ENCODE results near the gene OAS2.

The OAS2 gene

GRCh38 chr12:112969547-112970306 is 8.6 kb upstream of the OAS2 start:
- H3K4me1 ChIP-seq (ENCODE audit: control insufficient read depth, insufficient read depth, low read length): peaks cover 3% of the 10 kb centered on the region
- H3K27ac ChIP-seq (ENCODE audit: low read length): no peak overlapping the region
- no peak overlapping the region for H3K9ac ChIP-seq (ENCODE audit: low read length in 2 of 2)
- no peaks in the 10 kb centered on the region for H3K36me3 ChIP-seq (ENCODE audit: control insufficient read depth in 2 of 2, insufficient read depth in 2 of 2, low read length in 2 of 2)
- no peaks in the 10 kb centered on the region for H3K9me3 ChIP-seq (ENCODE audit: control insufficient read depth in 2 of 2, low read length in 2 of 2)
- H3K27me3 ChIP-seq (ENCODE audit: control insufficient read depth in 1 of 2, insufficient read depth in 2 of 2, low read length in 2 of 2): no peaks in the 10 kb centered on the region
- H3K4me3 ChIP-seq (ENCODE audit: low read length in 2 of 2): no peak overlapping the region

GRCh38 chr12:112970391-112970790 is 7.9 kb upstream of the OAS2 start:
- Histone ChIP-seq H3K4me3 (ENCODE audit: low read length in 2 of 2) (no peak overlapping the region), H3K27ac (ENCODE audit: low read length) (no peak overlapping the region), H3K36me3 (ENCODE audit: control insufficient read depth in 2 of 2, insufficient read depth in 2 of 2, low read length in 2 of 2) (no peaks in the 10 kb centered on the region), H3K27me3 (ENCODE audit: control insufficient read depth in 1 of 2, insufficient read depth in 2 of 2, low read length in 2 of 2) (no peaks in the 10 kb centered on the region), H3K4me1 (ENCODE audit: control insufficient read depth, insufficient read depth, low read length) (peaks cover 3% of the 10 kb centered on the region), H3K9me3 (ENCODE audit: control insufficient read depth in 2 of 2, low read length in 2 of 2) (no peaks in the 10 kb centered on the region), H3K9ac (ENCODE audit: low read length in 2 of 2) (no peak overlapping the region)

GRCh38 chr12:112971248-112971647 is 7.1 kb upstream of the OAS2 start:
- no peak overlapping the region for H3K4me3 ChIP-seq (ENCODE audit: low read length in 2 of 2)
- no peaks in the 10 kb centered on the region for H3K9me3 ChIP-seq (ENCODE audit: control insufficient read depth in 2 of 2, low read length in 2 of 2)
- no peak overlapping the region for H3K27ac ChIP-seq (ENCODE audit: low read length)
- H3K9ac ChIP-seq (ENCODE audit: low read length in 2 of 2): no peak overlapping the region
- H3K27me3 ChIP-seq (ENCODE audit: control insufficient read depth in 1 of 2, insufficient read depth in 2 of 2, low read length in 2 of 2): no peaks in the 10 kb centered on the region
- no peaks in the 10 kb centered on the region for H3K36me3 ChIP-seq (ENCODE audit: control insufficient read depth in 2 of 2, insufficient read depth in 2 of 2, low read length in 2 of 2)
- peaks cover 3% of the 10 kb centered on the region for H3K4me1 ChIP-seq (ENCODE audit: control insufficient read depth, insufficient read depth, low read length)

- no peaks in the 10 kb centered on the region for H3K9me3 ChIP-seq (ENCODE audit: control insufficient read depth in 2 of 2, low read length in 2 of 2)
- no peak overlapping the region for H3K27ac ChIP-seq (ENCODE audit: low read length)
- H3K27me3 ChIP-seq (ENCODE audit: control insufficient read depth in 1 of 2, insufficient read depth in 2 of 2, low read length in 2 of 2): no peaks in the 10 kb centered on the region
- H3K4me3 ChIP-seq (ENCODE audit: low read length in 2 of 2): no peak overlapping the region
- H3K36me3 ChIP-seq (ENCODE audit: control insufficient read depth in 2 of 2, insufficient read depth in 2 of 2, low read length in 2 of 2): no peaks in the 10 kb centered on the region
- peaks cover 13% of the 10 kb centered on the region for H3K4me1 ChIP-seq (ENCODE audit: control insufficient read depth, insufficient read depth, low read length)
- no peak overlapping the region for H3K9ac ChIP-seq (ENCODE audit: low read length in 2 of 2)
Observed at GRCh38 chr12:112973011-112973735, 5.1 kb upstream of the OAS2 start.

- H3K36me3 ChIP-seq (ENCODE audit: control insufficient read depth in 2 of 2, insufficient read depth in 2 of 2, low read length in 2 of 2): no peaks in the 10 kb centered on the region
- H3K9me3 ChIP-seq (ENCODE audit: control insufficient read depth in 2 of 2, low read length in 2 of 2): no peaks in the 10 kb centered on the region
- peaks cover 13% of the 10 kb centered on the region for H3K4me1 ChIP-seq (ENCODE audit: control insufficient read depth, insufficient read depth, low read length)
- no peak overlapping the region for H3K4me3 ChIP-seq (ENCODE audit: low read length in 2 of 2)
- H3K27me3 ChIP-seq (ENCODE audit: control insufficient read depth in 1 of 2, insufficient read depth in 2 of 2, low read length in 2 of 2): no peaks in the 10 kb centered on the region
- H3K9ac ChIP-seq (ENCODE audit: low read length in 2 of 2): no peak overlapping the region
- H3K27ac ChIP-seq (ENCODE audit: low read length): no peak overlapping the region
Observed at GRCh38 chr12:112973818-112974231, 4.5 kb upstream of the OAS2 start.

- Histone ChIP-seq H3K9ac (ENCODE audit: low read length in 2 of 2) (no peak overlapping the region), H3K36me3 (ENCODE audit: control insufficient read depth in 2 of 2, insufficient read depth in 2 of 2, low read length in 2 of 2) (no peaks in the 10 kb centered on the region), H3K27ac (ENCODE audit: low read length) (no peak overlapping the region), H3K4me1 (ENCODE audit: control insufficient read depth, insufficient read depth, low read length) (peaks cover 13% of the 10 kb centered on the region), H3K27me3 (ENCODE audit: control insufficient read depth in 1 of 2, insufficient read depth in 2 of 2, low read length in 2 of 2) (no peaks in the 10 kb centered on the region), H3K9me3 (ENCODE audit: control insufficient read depth in 2 of 2, low read length in 2 of 2) (no peaks in the 10 kb centered on the region), H3K4me3 (ENCODE audit: low read length in 2 of 2) (no peak overlapping the region)
Observed at GRCh38 chr12:112974904-112975303, 3.4 kb upstream of the OAS2 start.

- Histone ChIP-seq H3K27ac (ENCODE audit: low read length) (no peak overlapping the region), H3K9ac (ENCODE audit: low read length in 2 of 2) (no peak overlapping the region), H3K4me1 (ENCODE audit: control insufficient read depth, insufficient read depth, low read length) (peaks cover 9% of the 10 kb centered on the region), H3K9me3 (ENCODE audit: control insufficient read depth in 2 of 2, low read length in 2 of 2) (no peaks in the 10 kb centered on the region), H3K4me3 (ENCODE audit: low read length in 2 of 2) (no peak overlapping the region), H3K27me3 (ENCODE audit: control insufficient read depth in 1 of 2, insufficient read depth in 2 of 2, low read length in 2 of 2) (no peaks in the 10 kb centered on the region), H3K36me3 (ENCODE audit: control insufficient read depth in 2 of 2, insufficient read depth in 2 of 2, low read length in 2 of 2) (no peaks in the 10 kb centered on the region)
Observed at GRCh38 chr12:112977139-112977538, 1.2 kb upstream of the OAS2 start.

- Histone ChIP-seq H3K4me1 (ENCODE audit: control insufficient read depth, insufficient read depth, low read length) (peaks cover 9% of the 10 kb centered on the region), H3K9me3 (ENCODE audit: control insufficient read depth in 2 of 2, low read length in 2 of 2) (no peaks in the 10 kb centered on the region), H3K4me3 (ENCODE audit: low read length in 2 of 2) (peak overlapping the region in 1 of 2 donors; percentile 67), H3K27ac (ENCODE audit: low read length) (peak overlapping the region; percentile 26), H3K36me3 (ENCODE audit: control insufficient read depth in 2 of 2, insufficient read depth in 2 of 2, low read length in 2 of 2) (no peaks in the 10 kb centered on the region), H3K27me3 (ENCODE audit: control insufficient read depth in 1 of 2, insufficient read depth in 2 of 2, low read length in 2 of 2) (no peaks in the 10 kb centered on the region), H3K9ac (ENCODE audit: low read length in 2 of 2) (peak overlapping the region in 1 of 2 donors; percentile 42)
Observed at GRCh38 chr12:112977641-112978040, 678 bp upstream of the OAS2 start.

GRCh38 chr12:112979041-112979680 is 842 bp downstream of the OAS2 start:
- Histone ChIP-seq H3K4me1 (ENCODE audit: control insufficient read depth, insufficient read depth, low read length) (peaks cover 9% of the 10 kb centered on the region), H3K9ac (ENCODE audit: low read length in 2 of 2) (peak overlapping the region in 1 of 2 donors; percentile 42), H3K27me3 (ENCODE audit: control insufficient read depth in 1 of 2, insufficient read depth in 2 of 2, low read length in 2 of 2) (no peaks in the 10 kb centered on the region), H3K4me3 (ENCODE audit: low read length in 2 of 2) (peak overlapping the region; percentile 62 to 67), H3K9me3 (ENCODE audit: control insufficient read depth in 2 of 2, low read length in 2 of 2) (no peaks in the 10 kb centered on the region), H3K36me3 (ENCODE audit: control insufficient read depth in 2 of 2, insufficient read depth in 2 of 2, low read length in 2 of 2) (no peaks in the 10 kb centered on the region), H3K27ac (ENCODE audit: low read length) (peak overlapping the region; percentile 26)

GRCh38 chr12:112980491-112981158 is 2.3 kb downstream of the OAS2 start:
- no peak overlapping the region for H3K4me3 ChIP-seq (ENCODE audit: low read length in 2 of 2)
- H3K36me3 ChIP-seq (ENCODE audit: control insufficient read depth in 2 of 2, insufficient read depth in 2 of 2, low read length in 2 of 2): no peaks in the 10 kb centered on the region
- peaks cover 9% of the 10 kb centered on the region for H3K4me1 ChIP-seq (ENCODE audit: control insufficient read depth, insufficient read depth, low read length)
- H3K9ac ChIP-seq (ENCODE audit: low read length in 2 of 2): no peak overlapping the region
- H3K9me3 ChIP-seq (ENCODE audit: control insufficient read depth in 2 of 2, low read length in 2 of 2): no peaks in the 10 kb centered on the region
- no peak overlapping the region for H3K27ac ChIP-seq (ENCODE audit: low read length)
- no peaks in the 10 kb centered on the region for H3K27me3 ChIP-seq (ENCODE audit: control insufficient read depth in 1 of 2, insufficient read depth in 2 of 2, low read length in 2 of 2)
